Measurements from ENCODE around the gene SPOCK1. TPM values are rescaled to one million over a fixed set of nuclear protein-coding genes. Genes with fewer than 3 reads are reported as not detected.

The SPOCK1 gene
- polyA plus RNA-seq, 2 of the 4 experiments (the other 2 are of a cell fraction) = 28.9 to 40.8 TPM

- FAIRE-seq (no peak), DNase-seq (ENCODE audit: low read depth in 1 of 2, low spot score in 1 of 2) (no peak), ATAC-seq (no peak)
- Histone ChIP-seq H3K4me3 (no peak overlapping the region), H3K4me1 (no peaks in the 10 kb centered on the region), H3K9me3 (no peaks in the 10 kb centered on the region), H3K27ac (no peak overlapping the region), H3K4me2 (no peak overlapping the region)
- TF ChIP-seq, protein P1, sequence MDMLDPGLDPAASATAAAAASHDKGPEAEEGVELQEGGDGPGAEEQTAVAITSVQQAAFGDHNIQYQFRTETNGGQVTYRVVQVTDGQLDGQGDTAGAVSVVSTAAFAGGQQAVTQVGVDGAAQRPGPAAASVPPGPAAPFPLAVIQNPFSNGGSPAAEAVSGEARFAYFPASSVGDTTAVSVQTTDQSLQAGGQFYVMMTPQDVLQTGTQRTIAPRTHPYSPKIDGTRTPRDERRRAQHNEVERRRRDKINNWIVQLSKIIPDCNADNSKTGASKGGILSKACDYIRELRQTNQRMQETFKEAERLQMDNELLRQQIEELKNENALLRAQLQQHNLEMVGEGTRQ (IDR thresholded peaks at IDR 0.05) = no peak
- TF ChIP-seq FOSL2 (IDR thresholded peaks at IDR 0.05) (no peak), FOSL2 (CRISPR knock-in tag; IDR thresholded peaks at IDR 0.05) (no peak), HOXB5 (CRISPR knock-in tag; IDR thresholded peaks at IDR 0.05) (no peak), SMC3 (IDR thresholded peaks at IDR 0.05) (no peak), MAZ (IDR thresholded peaks at IDR 0.05; ENCODE audit: borderline replicate concordance, low read depth, low read length) (no peak), HDAC2 (IDR thresholded peaks at IDR 0.05) (no peak), HOXB13 (CRISPR knock-in tag; IDR thresholded peaks at IDR 0.05; ENCODE audit: low read depth) (no peak), JUN (IDR thresholded peaks at IDR 0.05) (no peak), BHLHE40 (IDR thresholded peaks at IDR 0.05; ENCODE audit: low read depth, low read length) (no peak), CBX2 (IDR thresholded peaks at IDR 0.05; ENCODE audit: borderline replicate concordance, low read depth) (no peak), KDM5A (IDR thresholded peaks at IDR 0.05) (no peak), JUNB (IDR thresholded peaks at IDR 0.05) (no peak), RFX5 (IDR thresholded peaks at IDR 0.05) (no peak), GATA3 (IDR thresholded peaks at IDR 0.05; ENCODE audit: borderline replicate concordance) (no peak), HOXA7 (CRISPR knock-in tag; IDR thresholded peaks at IDR 0.05) (no peak), KDM1A (IDR thresholded peaks at IDR 0.05; ENCODE audit: low read depth) (no peak)
- TF ChIP-seq, protein P2, sequence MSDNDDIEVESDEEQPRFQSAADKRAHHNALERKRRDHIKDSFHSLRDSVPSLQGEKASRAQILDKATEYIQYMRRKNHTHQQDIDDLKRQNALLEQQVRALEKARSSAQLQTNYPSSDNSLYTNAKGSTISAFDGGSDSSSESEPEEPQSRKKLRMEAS (IDR thresholded peaks at IDR 0.05) = no peak
- TF ChIP-seq, protein P3, sequence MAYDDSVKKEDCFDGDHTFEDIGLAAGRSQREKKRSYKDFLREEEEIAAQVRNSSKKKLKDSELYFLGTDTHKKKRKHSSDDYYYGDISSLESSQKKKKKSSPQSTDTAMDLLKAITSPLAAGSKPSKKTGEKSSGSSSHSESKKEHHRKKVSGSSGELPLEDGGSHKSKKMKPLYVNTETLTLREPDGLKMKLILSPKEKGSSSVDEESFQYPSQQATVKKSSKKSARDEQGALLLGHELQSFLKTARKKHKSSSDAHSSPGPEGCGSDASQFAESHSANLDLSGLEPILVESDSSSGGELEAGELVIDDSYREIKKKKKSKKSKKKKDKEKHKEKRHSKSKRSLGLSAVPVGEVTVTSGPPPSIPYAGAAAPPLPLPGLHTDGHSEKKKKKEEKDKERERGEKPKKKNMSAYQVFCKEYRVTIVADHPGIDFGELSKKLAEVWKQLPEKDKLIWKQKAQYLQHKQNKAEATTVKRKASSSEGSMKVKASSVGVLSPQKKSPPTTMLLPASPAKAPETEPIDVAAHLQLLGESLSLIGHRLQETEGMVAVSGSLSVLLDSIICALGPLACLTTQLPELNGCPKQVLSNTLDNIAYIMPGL (CRISPR knock-in tag; IDR thresholded peaks at IDR 0.05; ENCODE audit: borderline replicate concordance) = no peak
- TF ChIP-seq, protein P4, sequence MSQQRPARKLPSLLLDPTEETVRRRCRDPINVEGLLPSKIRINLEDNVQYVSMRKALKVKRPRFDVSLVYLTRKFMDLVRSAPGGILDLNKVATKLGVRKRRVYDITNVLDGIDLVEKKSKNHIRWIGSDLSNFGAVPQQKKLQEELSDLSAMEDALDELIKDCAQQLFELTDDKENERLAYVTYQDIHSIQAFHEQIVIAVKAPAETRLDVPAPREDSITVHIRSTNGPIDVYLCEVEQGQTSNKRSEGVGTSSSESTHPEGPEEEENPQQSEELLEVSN (IDR thresholded peaks at IDR 0.05; ENCODE audit: borderline replicate concordance, low read depth) = no peak
- 86% methylated on average over 4 of the region's 4 CpGs for WGBS (ENCODE audit: missing lambda C conversion rate)
- POLR2A ChIA-PET = no interaction called here
- CTCF ChIA-PET = interaction anchor here (6.3 kb wide), 1 partner anchor 20 kb away, joined by 39 read pairs; no protein-coding TSS in a partner anchor
Observed at GRCh38 chr5:137340881-137341280, 158.2 kb downstream of the SPOCK1 start.

- no peak for TF ChIP-seq CBX8 (IDR thresholded peaks at IDR 0.05)
- TF ChIP-seq MAFK (IDR thresholded peaks at IDR 0.05; ENCODE audit: partially characterized antibody) = no peak
- TF ChIP-seq KDM1A (IDR thresholded peaks at IDR 0.05; ENCODE audit: low read depth) = no peak
- TF ChIP-seq JUNB (IDR thresholded peaks at IDR 0.05) = no peak
- no peak for TF ChIP-seq FOSL2 (IDR thresholded peaks at IDR 0.05)
- no peak for TF ChIP-seq FOSL2 (CRISPR knock-in tag; IDR thresholded peaks at IDR 0.05)
- TF ChIP-seq ZNF302 (CRISPR knock-in tag; IDR thresholded peaks at IDR 0.05) = no peak
- TF ChIP-seq SREBF2 (IDR thresholded peaks at IDR 0.05) = no peak
- TF ChIP-seq TP53 (CRISPR knock-in tag; IDR thresholded peaks at IDR 0.05) = no peak
- TF ChIP-seq, protein P5, sequence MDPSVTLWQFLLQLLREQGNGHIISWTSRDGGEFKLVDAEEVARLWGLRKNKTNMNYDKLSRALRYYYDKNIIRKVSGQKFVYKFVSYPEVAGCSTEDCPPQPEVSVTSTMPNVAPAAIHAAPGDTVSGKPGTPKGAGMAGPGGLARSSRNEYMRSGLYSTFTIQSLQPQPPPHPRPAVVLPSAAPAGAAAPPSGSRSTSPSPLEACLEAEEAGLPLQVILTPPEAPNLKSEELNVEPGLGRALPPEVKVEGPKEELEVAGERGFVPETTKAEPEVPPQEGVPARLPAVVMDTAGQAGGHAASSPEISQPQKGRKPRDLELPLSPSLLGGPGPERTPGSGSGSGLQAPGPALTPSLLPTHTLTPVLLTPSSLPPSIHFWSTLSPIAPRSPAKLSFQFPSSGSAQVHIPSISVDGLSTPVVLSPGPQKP (IDR thresholded peaks at IDR 0.05; ENCODE audit: low read depth, low read length) = no peak
- TF ChIP-seq, protein P6, sequence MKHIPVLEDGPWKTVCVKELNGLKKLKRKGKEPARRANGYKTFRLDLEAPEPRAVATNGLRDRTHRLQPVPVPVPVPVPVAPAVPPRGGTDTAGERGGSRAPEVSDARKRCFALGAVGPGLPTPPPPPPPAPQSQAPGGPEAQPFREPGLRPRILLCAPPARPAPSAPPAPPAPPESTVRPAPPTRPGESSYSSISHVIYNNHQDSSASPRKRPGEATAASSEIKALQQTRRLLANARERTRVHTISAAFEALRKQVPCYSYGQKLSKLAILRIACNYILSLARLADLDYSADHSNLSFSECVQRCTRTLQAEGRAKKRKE (CRISPR knock-in tag; IDR thresholded peaks at IDR 0.05; ENCODE audit: low read depth) = no peak
- TF ChIP-seq, protein P1 (IDR thresholded peaks at IDR 0.05) = no peak
- DNase-seq (ENCODE audit: low read depth in 1 of 2, low spot score in 1 of 2) (no peak), FAIRE-seq (no peak), ATAC-seq (no peak)
- H3K9me3 ChIP-seq = no peaks in the 10 kb centered on the region
- no peaks in the 10 kb centered on the region for H3K4me1 ChIP-seq
- no peak overlapping the region for H3K27ac ChIP-seq
- H3K4me2 ChIP-seq = no peak overlapping the region
- CTCF ChIA-PET = interaction anchor here (0.6 to 2.5 kb wide), 9 partner anchors 9 to 585 kb away, joined by 3 to 13 read pairs (median 3); partner anchors contain the start of gene SPOCK1
- POLR2A ChIA-PET = no interaction called here
- no peak overlapping the region for H3K4me3 ChIP-seq
Observed at GRCh38 chr5:137336565-137337120, 162.5 kb downstream of the SPOCK1 start.
